CD8-positive, alpha-beta memory T cell (primary cell): ENCODE data around the gene NEK1. TPM values are rescaled to one million over a fixed set of nuclear protein-coding genes. Genes with fewer than 3 reads are reported as not detected.
"Not testable (repeated sequence)": the region's sequence is repeated elsewhere in the genome, so short reads cannot be mapped to it uniquely, and the experiment has no call there.

Source experiments
- CTCF ChIA-PET: fragments of 350-600 bp; sonication (Branson Sonifier 250); formaldehyde crosslinking; loops from one replicate; lab custom pipeline; 2021; ENCODE audit warnings: antibody characterized with exemption; lab: Charles Lee
- POLR2A ChIA-PET: fragments of 350-600 bp; sonication (Branson Sonifier 250); formaldehyde crosslinking; loops from one replicate; lab custom pipeline; 2021; ENCODE audit warnings: antibody characterized with exemption; lab: Charles Lee
- DNase-seq, 5 donors: peaks; one replicate each; pipeline versions ENCODE4 v3.0.0 to v3.0.0-alpha.2; 2020 to 2022; ENCODE audit warnings: mixed read lengths in 1 of 5
- H3K27ac ChIP-seq: one replicate; pipeline ENCODE4 v1.7.0; 2013; ENCODE audit warnings: low read depth, mild to moderate bottlenecking, low read length, moderate library complexity
- H3K27me3 ChIP-seq: 2 replicates; pipeline ENCODE4 v1.7.0; 2013; ENCODE audit warnings: low read length, mild to moderate bottlenecking; ENCODE audit not compliant: insufficient read depth, poor library complexity, severe bottlenecking
- H3K36me3 ChIP-seq: 2 replicates; pipeline ENCODE4 v1.7.0; 2013; ENCODE audit warnings: mild to moderate bottlenecking, low read length, moderate library complexity; ENCODE audit not compliant: insufficient read depth
- H3K4me1 ChIP-seq: 2 replicates; pipeline ENCODE4 v1.7.0; 2013; ENCODE audit warnings: mild to moderate bottlenecking, low read length, moderate library complexity; ENCODE audit not compliant: insufficient read depth
- H3K4me3 ChIP-seq: 2 replicates; pipeline ENCODE4 v1.7.0; 2013; ENCODE audit warnings: mild to moderate bottlenecking, low read length
- H3K9me3 ChIP-seq: 2 replicates; pipeline ENCODE4 v1.7.0; 2013; ENCODE audit warnings: mild to moderate bottlenecking, low read length
- H3K27ac Mint-ChIP-seq, 8 donors: one replicate each; pipeline ENCODE4 v1.8.0; 2020 to 2021; ENCODE audit warnings: mixed read lengths in 8 of 8, mild to moderate bottlenecking in 6 of 8, inconsistent platforms in 3 of 8, moderate library complexity in 3 of 8
- H3K27me3 Mint-ChIP-seq, 2 donors: one replicate each; pipeline ENCODE4 v1.8.0; 2020 to 2021; ENCODE audit warnings: mixed read lengths in 2 of 2, mild to moderate bottlenecking in 1 of 2, moderate library complexity in 1 of 2
- H3K36me3 Mint-ChIP-seq, 3 donors: one replicate each; pipeline ENCODE4 v1.8.0; 2020 to 2021; ENCODE audit warnings: mixed read lengths in 3 of 3, inconsistent platforms in 1 of 3, mild to moderate bottlenecking in 1 of 3
- H3K4me1 Mint-ChIP-seq, 3 donors: one replicate each; pipeline ENCODE4 v1.8.0; 2020 to 2021; ENCODE audit warnings: mixed read lengths in 3 of 3, inconsistent platforms in 1 of 3, mild to moderate bottlenecking in 1 of 3
- H3K4me3 Mint-ChIP-seq, 7 donors: one replicate each; pipeline ENCODE4 v1.8.0; 2020 to 2021; ENCODE audit warnings: mixed read lengths in 7 of 7, mild to moderate bottlenecking in 6 of 7, moderate library complexity in 4 of 7, inconsistent platforms in 2 of 7
- H3K9me3 Mint-ChIP-seq, 5 donors: one replicate each; pipeline ENCODE4 v1.8.0; 2020 to 2022; ENCODE audit warnings: mixed read lengths in 5 of 5, mild to moderate bottlenecking in 3 of 5, moderate library complexity in 2 of 5, inconsistent platforms in 1 of 5
- polyA plus RNA-seq: library from polyadenylated mRNA; unstranded; fragments of 300-500 nt; fragmentation: Illumina TruSeq; gene quantifications from one replicate; pipeline ENCODE4 v1.2.3, GENCODE V29; 2021
- total RNA-seq, 2 experiments: library from RNA; stranded (reverse); gene quantifications; one replicate each; pipeline ENCODE4 v1.2.3, GENCODE V29; 2021

The NEK1 gene
- total and polyA plus RNA-seq, 3 experiments from 2014 or later: 10.5 to 11.7 (median 11.6) TPM

DNA sequence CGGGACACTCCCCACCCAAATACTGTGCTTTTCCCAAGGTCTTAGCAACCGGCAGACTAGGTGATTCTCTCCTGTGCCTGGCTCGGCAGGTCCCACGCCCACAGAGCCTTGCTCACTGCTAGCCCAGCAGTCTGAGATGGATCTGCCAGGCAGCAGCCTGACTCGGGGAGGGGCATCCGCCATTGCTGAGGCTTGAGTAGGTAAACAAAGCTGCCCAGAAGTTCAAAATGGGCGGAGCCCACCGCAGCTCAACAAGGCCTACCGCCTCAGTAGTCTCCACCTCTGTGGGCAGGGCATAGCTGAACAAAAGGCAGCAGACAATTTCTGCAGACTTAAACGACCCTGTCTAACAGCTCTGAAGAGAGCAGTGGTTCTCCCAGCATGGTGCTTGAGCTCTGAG lies 163.4 kb downstream of the NEK1 start:
- POLR2A ChIA-PET, H3K4me1 ChIP-seq, H3K9me3 ChIP-seq, H3K27me3 ChIP-seq, CTCF ChIA-PET, H3K4me3 ChIP-seq, H3K27ac ChIP-seq, H3K27ac Mint-ChIP-seq, H3K27me3 Mint-ChIP-seq, DNase-seq, H3K4me3 Mint-ChIP-seq, H3K36me3 ChIP-seq: not testable (repeated sequence)
- H3K9me3 Mint-ChIP-seq: peaks cover 24 to 76% (median 56%) of the 10 kb centered on the region in 5 donors
- peaks cover 53 to 91% (median 90%) of the 10 kb centered on the region in 3 donors for H3K36me3 Mint-ChIP-seq
- H3K4me1 Mint-ChIP-seq: peaks cover 3 to 10% (median 7%) of the 10 kb centered on the region in 3 donors

DNA sequence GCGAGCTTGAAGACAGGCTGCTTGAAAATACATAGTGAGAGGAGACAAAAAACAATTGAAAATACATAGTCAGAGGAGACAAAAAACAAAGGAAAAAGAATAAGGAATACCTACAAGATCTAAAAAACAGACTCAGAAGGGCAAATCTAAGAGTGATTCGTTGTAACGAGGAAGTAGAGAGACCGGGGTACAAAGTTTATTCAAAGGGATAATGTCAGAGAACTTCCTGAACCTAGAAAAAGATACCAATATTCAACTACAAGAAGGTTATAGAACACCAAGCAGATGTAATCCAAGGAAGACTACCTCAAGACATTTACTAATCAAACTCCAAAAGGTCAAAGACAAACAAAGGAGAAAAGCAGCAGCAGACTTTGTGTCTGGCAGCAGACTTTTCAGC lies 165.6 kb downstream of the NEK1 start:
- H3K9me3 ChIP-seq: peaks cover 12% of the 10 kb centered on the region
- peaks cover 38 to 77% (median 61%) of the 10 kb centered on the region in 5 donors for H3K9me3 Mint-ChIP-seq
- CTCF ChIA-PET: no interaction called here
- POLR2A ChIA-PET: no interaction called here
- no peak overlapping the region for H3K4me3 ChIP-seq
- H3K36me3 ChIP-seq: no peaks in the 10 kb centered on the region
- no peak overlapping the region for H3K4me3 Mint-ChIP-seq
- H3K27ac Mint-ChIP-seq: no peak overlapping the region
- H3K4me1 Mint-ChIP-seq: peaks cover 6 to 11% (median 9%) of the 10 kb centered on the region in 3 donors
- no peak for DNase-seq
- peaks cover 52 to 90% (median 84%) of the 10 kb centered on the region in 3 donors for H3K36me3 Mint-ChIP-seq
- H3K4me1 ChIP-seq: no peaks in the 10 kb centered on the region
- no peak overlapping the region for H3K27ac ChIP-seq
- peaks cover 0 to 3% of the 10 kb centered on the region in 2 donors for H3K27me3 Mint-ChIP-seq
- H3K27me3 ChIP-seq: no peaks in the 10 kb centered on the region

DNA sequence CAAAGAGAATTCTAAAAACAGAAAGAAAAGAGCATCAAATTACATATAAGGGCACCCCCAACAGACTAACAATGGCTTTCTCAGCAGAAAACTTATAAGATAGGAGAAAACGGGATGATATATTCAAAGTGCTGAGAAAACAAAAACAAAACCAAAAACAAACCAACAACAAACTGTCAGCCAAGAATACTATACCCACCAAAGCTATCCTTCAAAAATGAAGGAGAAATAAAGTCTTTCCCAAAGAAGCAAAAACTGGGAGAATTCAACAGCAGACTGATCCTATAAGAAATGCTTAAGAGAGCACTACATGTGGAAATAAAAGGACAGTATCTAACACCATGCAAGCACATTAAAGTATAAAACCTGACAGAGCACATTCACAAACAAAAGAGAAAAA lies 168.6 kb downstream of the NEK1 start:
- Mint-ChIP-seq H3K4me3 (no peak overlapping the region), H3K27me3 (peaks cover 0 to 3% of the 10 kb centered on the region in 2 donors), H3K4me1 (peaks cover 5 to 19% (median 6%) of the 10 kb centered on the region in 3 donors), H3K36me3 (peaks cover 37 to 63% (median 56%) of the 10 kb centered on the region in 3 donors), H3K27ac (no peak overlapping the region), H3K9me3 (peaks cover 38 to 55% (median 54%) of the 10 kb centered on the region in 5 donors)
- H3K4me3 ChIP-seq: no peak overlapping the region
- no peaks in the 10 kb centered on the region for H3K27me3 ChIP-seq
- no peaks in the 10 kb centered on the region for H3K4me1 ChIP-seq
- ChIA-PET CTCF (no interaction called here), POLR2A (no interaction called here)
- no peak for DNase-seq
- H3K36me3 ChIP-seq: no peaks in the 10 kb centered on the region
- H3K27ac ChIP-seq: no peak overlapping the region
- H3K9me3 ChIP-seq: peaks cover 12% of the 10 kb centered on the region

DNA sequence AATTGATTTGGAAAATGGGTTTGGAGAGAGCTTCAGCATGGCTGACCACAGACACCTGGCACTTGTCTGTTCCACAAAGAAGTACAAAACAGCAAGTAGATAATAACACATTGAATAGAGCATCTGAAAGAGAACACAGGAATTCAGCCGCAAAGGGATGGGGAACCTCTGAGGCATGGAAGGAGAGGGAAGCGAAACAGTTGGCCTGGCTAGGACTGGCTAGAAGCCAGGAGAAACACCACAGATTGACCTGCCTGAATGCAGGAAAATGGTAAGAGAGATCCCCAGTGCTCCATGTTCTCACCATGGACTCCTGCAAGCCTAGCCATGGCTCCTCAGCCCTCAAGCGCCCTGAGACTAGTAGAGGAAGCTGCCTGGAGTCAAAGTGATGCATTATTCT lies 171.9 kb downstream of the NEK1 start:
- peaks cover 12% of the 10 kb centered on the region for H3K9me3 ChIP-seq
- peaks cover 0 to 3% of the 10 kb centered on the region in 2 donors for H3K27me3 Mint-ChIP-seq
- H3K27me3 ChIP-seq: no peaks in the 10 kb centered on the region
- no peaks in the 10 kb centered on the region for H3K4me1 ChIP-seq
- no peak for DNase-seq
- peaks cover 5 to 19% (median 6%) of the 10 kb centered on the region in 3 donors for H3K4me1 Mint-ChIP-seq
- no peak overlapping the region for H3K27ac ChIP-seq
- no peak overlapping the region for H3K4me3 ChIP-seq
- no peak overlapping the region for H3K4me3 Mint-ChIP-seq
- H3K36me3 ChIP-seq: no peaks in the 10 kb centered on the region
- H3K9me3 Mint-ChIP-seq: peaks cover 20 to 32% (median 27%) of the 10 kb centered on the region in 5 donors
- ChIA-PET POLR2A (no interaction called here), CTCF (no interaction called here)
- H3K36me3 Mint-ChIP-seq: peaks cover 27 to 49% (median 42%) of the 10 kb centered on the region in 3 donors
- H3K27ac Mint-ChIP-seq: no peak overlapping the region

DNA sequence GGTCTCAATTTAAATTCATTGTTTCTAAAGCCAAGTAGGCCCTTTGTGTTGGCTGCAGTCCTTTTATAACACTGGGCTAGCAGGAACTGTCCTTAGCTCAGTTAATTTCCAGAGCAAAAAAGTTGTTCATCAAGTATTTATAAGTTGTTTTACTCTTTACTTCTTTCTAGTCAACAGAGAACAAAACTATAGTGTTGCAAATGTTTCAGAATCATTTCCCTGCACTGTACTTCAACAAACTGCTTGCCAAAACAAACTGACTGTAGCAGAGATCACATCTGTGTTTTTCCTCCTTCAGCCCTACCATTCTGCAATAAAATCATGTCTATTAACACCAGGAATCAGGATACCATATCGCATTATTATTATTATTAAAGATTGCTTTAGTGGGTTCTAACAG lies 173.1 kb downstream of the NEK1 start:
- CTCF ChIA-PET: no interaction called here
- peaks cover 5 to 19% (median 6%) of the 10 kb centered on the region in 3 donors for H3K4me1 Mint-ChIP-seq
- no peak for DNase-seq
- POLR2A ChIA-PET: no interaction called here
- no peak overlapping the region for H3K4me3 Mint-ChIP-seq
- Histone ChIP-seq H3K9me3 (peaks cover 6% of the 10 kb centered on the region), H3K36me3 (no peaks in the 10 kb centered on the region), H3K27ac (no peak overlapping the region), H3K4me3 (no peak overlapping the region), H3K4me1 (no peaks in the 10 kb centered on the region), H3K27me3 (no peaks in the 10 kb centered on the region)
- H3K27me3 Mint-ChIP-seq: peaks cover 0 to 3% of the 10 kb centered on the region in 2 donors
- H3K36me3 Mint-ChIP-seq: peaks cover 15 to 37% (median 35%) of the 10 kb centered on the region in 3 donors
- no peak overlapping the region for H3K27ac Mint-ChIP-seq
- peaks cover 9 to 20% (median 17%) of the 10 kb centered on the region in 5 donors for H3K9me3 Mint-ChIP-seq

DNA sequence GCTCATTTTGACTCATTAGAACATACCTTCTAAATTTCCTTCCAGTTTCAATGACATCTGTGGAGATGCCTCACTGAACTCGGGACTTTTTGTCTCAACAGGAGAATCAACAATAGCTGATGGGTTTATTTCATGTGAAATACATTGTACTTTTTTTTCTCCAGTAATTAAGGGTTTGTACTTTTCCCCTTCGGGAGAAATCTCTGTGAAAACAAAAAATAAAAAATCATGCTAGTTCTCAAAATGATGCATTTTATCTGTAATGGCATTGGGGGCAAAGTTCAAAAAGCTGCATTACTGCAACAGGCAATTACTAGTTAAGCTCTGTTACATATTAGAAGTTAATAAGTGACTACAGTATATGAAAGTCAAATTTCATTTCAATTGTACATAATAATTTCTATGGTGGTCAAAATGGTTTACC lies 174.3 kb downstream of the NEK1 start:
- peaks cover 5 to 19% (median 6%) of the 10 kb centered on the region in 3 donors for H3K4me1 Mint-ChIP-seq
- no peak overlapping the region for H3K27ac Mint-ChIP-seq
- no peak overlapping the region for H3K27ac ChIP-seq
- no peaks in the 10 kb centered on the region for H3K36me3 ChIP-seq
- H3K4me1 ChIP-seq: no peaks in the 10 kb centered on the region
- CTCF ChIA-PET: no interaction called here
- H3K4me3 Mint-ChIP-seq: no peak overlapping the region
- peaks cover 9 to 28% (median 25%) of the 10 kb centered on the region in 3 donors for H3K36me3 Mint-ChIP-seq
- POLR2A ChIA-PET: no interaction called here
- no peaks in the 10 kb centered on the region for H3K27me3 ChIP-seq
- peaks cover 0 to 8% (median 6%) of the 10 kb centered on the region in 5 donors for H3K9me3 Mint-ChIP-seq
- no peak overlapping the region for H3K4me3 ChIP-seq
- no peaks in the 10 kb centered on the region for H3K9me3 ChIP-seq
- H3K27me3 Mint-ChIP-seq: peaks cover 0 to 3% of the 10 kb centered on the region in 2 donors
- no peak for DNase-seq

DNA sequence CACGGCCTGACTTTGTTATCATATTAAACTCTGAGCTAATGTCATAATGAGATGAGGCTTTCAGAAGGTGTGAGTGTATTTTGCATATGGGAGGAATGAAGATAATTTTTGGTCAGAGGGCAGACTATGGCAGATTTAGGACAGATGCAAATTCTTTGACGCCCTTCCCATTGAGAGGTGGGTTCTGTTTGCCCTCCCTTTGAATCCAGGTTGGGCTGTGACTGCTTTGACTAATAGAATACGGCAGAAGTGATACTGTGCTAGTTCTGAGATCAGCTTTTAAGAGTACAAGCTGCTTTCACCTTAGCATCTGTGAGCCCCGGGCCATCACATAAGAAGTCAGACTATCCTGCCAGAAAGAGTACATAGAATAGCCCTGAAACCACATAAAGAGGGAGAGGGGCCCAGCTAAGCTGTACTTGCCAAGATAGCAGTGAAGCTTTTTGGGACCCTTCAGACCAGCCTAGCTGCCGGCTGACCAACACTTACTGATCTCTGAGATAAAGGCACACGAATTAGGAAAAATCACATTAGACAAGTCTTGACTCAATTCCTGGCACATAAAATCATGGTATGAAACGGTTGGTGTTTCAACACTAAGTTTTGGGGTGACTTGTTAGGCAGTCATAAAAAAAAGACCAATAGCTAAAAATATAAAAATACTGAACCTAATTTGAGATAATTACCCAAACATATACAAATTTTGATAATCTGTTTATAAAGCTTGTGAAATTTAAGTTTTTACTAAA lies 174.9 kb downstream of the NEK1 start:
- Mint-ChIP-seq H3K9me3 (peaks cover 0 to 4% (median 4%) of the 10 kb centered on the region in 5 donors), H3K27ac (no peak overlapping the region), H3K36me3 (peaks cover 8 to 30% (median 19%) of the 10 kb centered on the region in 3 donors), H3K4me3 (no peak overlapping the region), H3K27me3 (peaks cover 0 to 3% of the 10 kb centered on the region in 2 donors), H3K4me1 (peaks cover 5 to 19% (median 6%) of the 10 kb centered on the region in 3 donors)
- Histone ChIP-seq H3K9me3 (no peaks in the 10 kb centered on the region), H3K27ac (no peak overlapping the region), H3K4me1 (no peaks in the 10 kb centered on the region), H3K36me3 (no peaks in the 10 kb centered on the region), H3K4me3 (no peak overlapping the region), H3K27me3 (no peaks in the 10 kb centered on the region)
- ChIA-PET CTCF (no interaction called here), POLR2A (no interaction called here)
- no peak for DNase-seq

DNA sequence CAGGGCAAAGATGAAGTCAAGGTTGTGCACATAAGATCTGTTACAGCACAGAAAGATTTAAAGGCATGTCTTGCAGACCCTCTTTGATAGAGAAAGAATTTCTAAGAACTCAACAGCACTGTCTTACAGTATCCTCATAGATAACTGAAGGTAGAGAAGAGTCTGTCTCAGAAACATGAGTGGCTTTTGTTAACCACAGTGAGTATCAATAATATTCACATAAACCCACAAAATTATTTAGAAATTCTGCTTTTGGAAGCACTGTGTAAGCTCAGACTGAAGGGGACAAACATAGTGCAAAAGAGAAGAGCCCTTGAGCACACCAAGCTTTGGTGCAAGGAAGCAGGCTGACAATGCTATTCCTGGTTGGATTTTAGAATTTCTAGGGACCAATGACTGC lies 175.6 kb downstream of the NEK1 start:
- Histone ChIP-seq H3K4me1 (no peaks in the 10 kb centered on the region), H3K27ac (no peak overlapping the region), H3K27me3 (no peaks in the 10 kb centered on the region), H3K4me3 (no peak overlapping the region), H3K36me3 (no peaks in the 10 kb centered on the region), H3K9me3 (no peaks in the 10 kb centered on the region)
- no peaks in the 10 kb centered on the region for H3K27me3 Mint-ChIP-seq
- POLR2A ChIA-PET: no interaction called here
- CTCF ChIA-PET: no interaction called here
- no peak overlapping the region for H3K27ac Mint-ChIP-seq
- DNase-seq: no peak
- H3K4me1 Mint-ChIP-seq: peaks cover 0 to 12% (median 3%) of the 10 kb centered on the region in 3 donors
- peaks cover 6 to 30% (median 14%) of the 10 kb centered on the region in 3 donors for H3K36me3 Mint-ChIP-seq
- no peaks in the 10 kb centered on the region for H3K9me3 Mint-ChIP-seq
- no peak overlapping the region for H3K4me3 Mint-ChIP-seq
